Mammary epithelial cell (primary cell): ENCODE results near the gene LYG1.

Experiments
- CTCF ChIP-seq, 2 donors: IDR thresholded peaks in 1 of 2; conservative IDR thresholded peaks in 1 of 2; 2 replicates each; pipeline ENCODE4 v1.5.1; 2011 to 2012; ENCODE audit warnings: inconsistent platforms in 2 of 2, low read length in 2 of 2, mild to moderate bottlenecking in 2 of 2, control low read depth in 1 of 2, low read depth in 1 of 2; ENCODE audit not compliant: insufficient read depth in 1 of 2; ENCODE audit errors: extremely low read depth in 1 of 2
- EZH2 ChIP-seq: IDR thresholded peaks from 2 replicates; pipeline ENCODE4 v1.6.1; 2012; ENCODE audit warnings: low read length, inconsistent platforms, borderline replicate concordance

- TF ChIP-seq CTCF (conservative IDR thresholded peaks at IDR 0.05 in 1 of 2, IDR thresholded peaks at IDR 0.05 in 1 of 2; ENCODE audit: extremely low read depth in 1 of 2, insufficient read depth in 1 of 2, low read depth in 1 of 2, low read length in 2 of 2) (no peak), EZH2 (no peak)
Measured at GRCh38 chr2:99299580-99299979, 1.4 kb downstream of the LYG1 start.
